Chondrocyte (in vitro differentiated cells): Measurements from ENCODE around the gene KAT6B. TPM values are rescaled to one million over a fixed set of nuclear protein-coding genes. Genes with fewer than 3 reads are reported as not detected.

Experiments
- DNase-seq: peaks from one replicate; pipeline ENCODE4 v3.0.0; 2021; ENCODE audit warnings: mixed read lengths, low spot score
- H3K27ac Mint-ChIP-seq: one replicate; pipeline ENCODE4 v1.8.0; 2021; ENCODE audit warnings: mild to moderate bottlenecking, moderate library complexity, mixed read lengths; ENCODE audit not compliant: unreplicated experiment
- H3K27me3 Mint-ChIP-seq: 2 replicates; pipeline ENCODE4 v1.8.0; 2021; ENCODE audit warnings: low read depth, mixed read lengths
- H3K36me3 Mint-ChIP-seq: 2 replicates; pipeline ENCODE4 v1.8.0; 2021; ENCODE audit warnings: low read depth, mixed read lengths
- H3K4me1 Mint-ChIP-seq: 2 replicates; pipeline ENCODE4 v1.8.0; 2021; ENCODE audit warnings: low read depth, mild to moderate bottlenecking, mixed read lengths
- H3K4me3 Mint-ChIP-seq: one replicate; pipeline ENCODE4 v1.8.0; 2021; ENCODE audit warnings: mild to moderate bottlenecking, moderate library complexity, mixed read lengths; ENCODE audit not compliant: unreplicated experiment
- H3K9me3 Mint-ChIP-seq: 2 replicates; pipeline ENCODE4 v1.8.0; 2021; ENCODE audit warnings: low read depth, mixed read lengths
- CTCF ChIP-seq: fragments of 200-600 bp; sonication (generic); IDR thresholded peaks from 2 replicates; pipeline ENCODE4 v1.5.0; 2021; ENCODE audit warnings: antibody characterized with exemption, mild to moderate bottlenecking, moderate library complexity
- total RNA-seq: library from RNA; stranded (reverse); gene quantifications from 3 replicates; pipeline ENCODE4 v1.2.1, GENCODE V29; 2021

KAT6B gene
- total RNA-seq, 1 donor from 2014 or later = 20.8 TPM

GRCh38 chr10:75065076-75065475 is 238.7 kb downstream of the KAT6B start:
- no peak overlapping the region for H3K27ac Mint-ChIP-seq
- H3K4me3 Mint-ChIP-seq = no peak overlapping the region
- no peak for DNase-seq
- H3K27me3 Mint-ChIP-seq = no peaks in the 10 kb centered on the region
- H3K9me3 Mint-ChIP-seq = no peaks in the 10 kb centered on the region
- peaks cover 2% of the 10 kb centered on the region for H3K4me1 Mint-ChIP-seq
- no peaks in the 10 kb centered on the region for H3K36me3 Mint-ChIP-seq
- TF ChIP-seq CTCF = no peak

- no peak for TF ChIP-seq CTCF
- Mint-ChIP-seq H3K27ac (no peak overlapping the region), H3K36me3 (no peaks in the 10 kb centered on the region), H3K4me3 (no peak overlapping the region), H3K4me1 (peaks cover 11% of the 10 kb centered on the region), H3K9me3 (no peaks in the 10 kb centered on the region), H3K27me3 (no peaks in the 10 kb centered on the region)
- no peak for DNase-seq
These were observed 239.9 kb downstream of the KAT6B start for GRCh38 chr10:75066271-75066670.

- Mint-ChIP-seq H3K4me1 (peaks cover 11% of the 10 kb centered on the region), H3K27me3 (no peaks in the 10 kb centered on the region), H3K9me3 (no peaks in the 10 kb centered on the region), H3K36me3 (no peaks in the 10 kb centered on the region), H3K4me3 (no peak overlapping the region), H3K27ac (no peak overlapping the region)
- TF ChIP-seq CTCF = no peak
- DNase-seq = no peak
These were observed 240.9 kb downstream of the KAT6B start for GRCh38 chr10:75067272-75067671.

- no peaks in the 10 kb centered on the region for H3K9me3 Mint-ChIP-seq
- no peaks in the 10 kb centered on the region for H3K36me3 Mint-ChIP-seq
- no peaks in the 10 kb centered on the region for H3K27me3 Mint-ChIP-seq
- TF ChIP-seq CTCF = no peak
- H3K27ac Mint-ChIP-seq = no peak overlapping the region
- peaks cover 11% of the 10 kb centered on the region for H3K4me1 Mint-ChIP-seq
- H3K4me3 Mint-ChIP-seq = no peak overlapping the region
- no peak for DNase-seq
These were observed 242.1 kb downstream of the KAT6B start for GRCh38 chr10:75068523-75068922.

GRCh38 chr10:75070476-75070875 is 244.1 kb downstream of the KAT6B start:
- Mint-ChIP-seq H3K36me3 (no peaks in the 10 kb centered on the region), H3K27ac (no peak overlapping the region), H3K4me3 (no peak overlapping the region), H3K9me3 (no peaks in the 10 kb centered on the region), H3K4me1 (peaks cover 11% of the 10 kb centered on the region), H3K27me3 (no peaks in the 10 kb centered on the region)
- no peak for DNase-seq
- TF ChIP-seq CTCF = no peak
